GM12872 (cell line): ENCODE data around the gene ATF5.
A peak's percentile ranks its signal among the peaks of the same experiment; 100 is the strongest.

Source experiments
- CTCF ChIP-seq: IDR thresholded peaks from 3 replicates; pipeline ENCODE4 v1.5.1; 2011; ENCODE audit warnings: low read depth, mild to moderate bottlenecking, low read length, moderate library complexity; ENCODE audit not compliant: insufficient read depth

ATF5 gene

GRCh38 chr19:49911381-49912145 is 17.4 kb upstream of the ATF5 start:
- TF ChIP-seq CTCF = no peak

GRCh38 chr19:49912965-49913685 is 15.9 kb upstream of the ATF5 start:
- peak; percentile 71 for TF ChIP-seq CTCF

GRCh38 chr19:49913720-49914119 is 15.3 kb upstream of the ATF5 start:
- no peak for TF ChIP-seq CTCF

GRCh38 chr19:49915271-49915670 is 13.7 kb upstream of the ATF5 start:
- TF ChIP-seq CTCF = peak; percentile 53; the same call in 2 of the 3 replicates

GRCh38 chr19:49916839-49917733 is 11.9 kb upstream of the ATF5 start:
- TF ChIP-seq CTCF = peak; percentile 25; the same call in 1 of the 3 replicates

GRCh38 chr19:49918089-49918488 is 10.9 kb upstream of the ATF5 start:
- no peak for TF ChIP-seq CTCF

GRCh38 chr19:49920624-49921363 is 8.2 kb upstream of the ATF5 start:
- no peak for TF ChIP-seq CTCF
